Fibroblast of peridontal ligament (primary cell): ENCODE data around the gene ME3.
"Not testable (repeated sequence)": the region's sequence is repeated elsewhere in the genome, so short reads cannot be mapped to it uniquely, and the experiment has no call there.

Experiments used
- DNase-seq: peaks from one replicate; pipeline ENCODE4 v3.0.0-alpha.2; 2010; ENCODE audit errors: extremely low read depth

Gene ME3

GRCh38 chr11:86558841-86559240 is 113.6 kb downstream of the ME3 start:
- DNase-seq: no peak

GRCh38 chr11:86558207-86558606 is 114.2 kb downstream of the ME3 start:
- DNase-seq: peak; percentile 35

GRCh38 chr11:86555866-86556265 is 116.5 kb downstream of the ME3 start:
- DNase-seq: no peak

GRCh38 chr11:86555401-86555800 is 117.0 kb downstream of the ME3 start:
- DNase-seq: no peak

GRCh38 chr11:86553265-86553664 is 119.2 kb downstream of the ME3 start:
- DNase-seq: no peak

GRCh38 chr11:86551288-86552092 is 120.9 kb downstream of the ME3 start:
- peak; percentile 90 for DNase-seq

GRCh38 chr11:86550757-86551156 is 121.7 kb downstream of the ME3 start:
- DNase-seq: no peak

- DNase-seq: peak; percentile 70
Measured at GRCh38 chr11:86548271-86548917, 124.0 kb downstream of the ME3 start.

GRCh38 chr11:86547727-86548126 is 124.7 kb downstream of the ME3 start:
- no peak for DNase-seq

- not testable (repeated sequence) for DNase-seq
Measured at GRCh38 chr11:86541299-86541698, 131.1 kb downstream of the ME3 start.

- DNase-seq: no peak
Measured at GRCh38 chr11:86538223-86538548, 134.2 kb downstream of the ME3 start.

GRCh38 chr11:86537541-86538222 is 134.7 kb downstream of the ME3 start:
- DNase-seq: no peak

- DNase-seq: no peak
Measured at GRCh38 chr11:86535773-86536172, 136.6 kb downstream of the ME3 start.

- DNase-seq: peak; percentile 65
Measured at GRCh38 chr11:86524620-86525352, 147.6 kb downstream of the ME3 start.

GRCh38 chr11:86523738-86524619 is 148.4 kb downstream of the ME3 start:
- peak; percentile 73 for DNase-seq

- not testable (repeated sequence) for DNase-seq
Measured at GRCh38 chr11:86522512-86522911, 149.9 kb downstream of the ME3 start.

- peak; percentile 93 for DNase-seq
Measured at GRCh38 chr11:86519064-86519911, 153.1 kb downstream of the ME3 start.

GRCh38 chr11:86518211-86518610 is 154.2 kb downstream of the ME3 start:
- DNase-seq: no peak

- no peak for DNase-seq
Measured at GRCh38 chr11:86517557-86517956, 154.9 kb downstream of the ME3 start.
